Middle frontal gyrus (tissue), 1 donor: ENCODE data around the gene SYK.
"Not testable (repeated sequence)": the region's sequence is repeated elsewhere in the genome, so short reads cannot be mapped to it uniquely, and the experiment has no call there.

Experiments
- DNase-seq: peaks from one replicate; pipeline ENCODE4 v3.0.0-alpha.2; 2015; ENCODE audit warnings: low spot score; ENCODE audit errors: extremely low spot score

The SYK gene

GRCh38 chr9:90801241-90801972, at the start of gene SYK:
TSS of gene SYK (plus strand) at chr9:90801819. CDS start at chr9:90843899, 42,080 bp downstream.
- DNase-seq, result no peak

- not testable (repeated sequence) for DNase-seq
These were observed 45.9 kb upstream of the SYK start for GRCh38 chr9:90755514-90756371.

DNA sequence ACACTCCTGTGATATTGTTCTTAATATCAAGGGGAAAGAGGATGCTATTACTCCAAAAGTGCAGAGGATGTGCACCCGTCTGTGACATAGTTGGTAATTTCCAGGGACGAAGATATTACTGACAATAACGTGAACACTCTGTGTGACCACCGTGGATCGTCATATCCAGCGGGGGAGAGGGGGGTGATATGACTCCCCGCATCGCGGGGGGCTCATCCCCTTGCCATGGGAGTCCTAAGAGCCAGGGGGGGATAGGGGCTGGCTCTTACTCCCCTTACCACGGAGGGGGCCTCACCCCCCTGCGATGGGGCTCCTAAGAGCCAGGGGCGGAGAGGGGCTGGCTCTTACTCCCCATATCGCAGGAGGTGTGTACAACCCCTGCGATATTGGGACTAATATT, 41.0 kb upstream of the SYK start:
- not testable (repeated sequence) for DNase-seq

DNA sequence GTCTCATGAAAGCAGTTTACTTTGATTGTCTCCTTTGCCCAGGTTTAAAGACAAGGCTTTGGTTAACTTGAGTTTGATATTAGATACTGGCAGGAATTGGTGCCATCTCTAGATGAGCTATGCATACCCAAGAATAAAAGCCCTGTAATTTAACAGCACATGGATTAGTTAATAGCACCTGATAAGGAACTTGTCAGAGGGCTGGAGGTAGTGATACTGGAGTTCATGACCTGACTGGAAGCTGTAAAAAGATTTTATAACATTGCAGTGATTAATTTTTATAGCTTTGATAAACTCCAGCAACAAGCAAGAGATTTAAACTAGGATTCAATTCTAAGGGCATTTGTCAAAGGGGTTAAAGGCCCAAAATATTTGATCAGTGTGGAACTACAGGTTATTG, 34.9 kb upstream of the SYK start:
- no peak for DNase-seq

DNA sequence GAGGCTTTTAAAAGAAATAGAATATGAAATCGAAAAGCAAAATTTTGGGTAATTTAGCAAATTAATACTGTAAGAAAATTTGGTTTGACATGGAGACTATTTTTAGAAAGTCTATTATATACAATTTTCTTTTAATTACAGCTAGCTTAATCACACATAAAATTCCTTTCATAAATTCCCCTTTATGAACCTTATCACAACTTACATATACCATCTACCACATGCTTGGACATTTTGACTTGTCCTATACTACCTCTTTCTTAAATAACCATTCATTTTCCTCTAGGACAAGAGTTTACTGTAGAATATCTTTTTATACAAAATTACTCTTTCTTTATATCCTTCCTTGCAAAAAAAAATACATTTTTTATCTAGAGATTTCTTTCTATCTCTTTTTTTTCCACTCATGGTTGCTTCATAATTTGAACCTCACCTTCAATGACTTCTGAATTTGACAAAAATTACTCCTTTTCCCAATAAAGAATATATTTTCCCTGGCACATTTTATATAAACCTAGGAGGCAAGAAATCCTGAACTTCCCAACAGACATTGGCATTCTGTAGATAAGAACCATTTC, 34.0 kb upstream of the SYK start:
- no peak for DNase-seq

GRCh38 chr9:90770182-90770738, 31.4 kb upstream of the SYK start:
- DNase-seq, result no peak

DNA sequence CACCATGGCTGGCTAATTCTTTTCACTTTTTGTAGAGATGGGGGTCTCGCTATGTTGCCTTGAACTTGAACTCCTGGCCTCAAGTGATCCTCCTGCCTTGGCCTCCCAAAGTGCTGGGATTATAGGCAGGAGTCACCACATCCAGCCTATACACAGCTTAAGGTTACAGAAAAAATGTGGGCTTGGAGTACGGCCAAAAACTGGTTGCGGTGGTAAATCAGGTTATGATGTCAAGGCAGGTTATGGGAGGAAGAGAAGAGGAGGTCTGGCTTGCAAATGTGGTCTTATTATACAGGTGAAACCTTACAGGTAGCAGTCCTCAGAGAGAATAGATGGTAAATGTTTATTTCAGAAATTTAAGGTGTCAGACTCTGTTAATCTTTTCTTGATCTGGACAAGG, 30.7 kb upstream of the SYK start:
- DNase-seq, result no peak

GRCh38 chr9:90772386-90772785, 29.2 kb upstream of the SYK start:
- DNase-seq, result no peak

- no peak for DNase-seq
These were observed 28.0 kb upstream of the SYK start for GRCh38 chr9:90773617-90774016.

GRCh38 chr9:90774071-90774470, 27.5 kb upstream of the SYK start:
- no peak for DNase-seq

GRCh38 chr9:90774682-90775081, 26.9 kb upstream of the SYK start:
- DNase-seq, result no peak

DNA sequence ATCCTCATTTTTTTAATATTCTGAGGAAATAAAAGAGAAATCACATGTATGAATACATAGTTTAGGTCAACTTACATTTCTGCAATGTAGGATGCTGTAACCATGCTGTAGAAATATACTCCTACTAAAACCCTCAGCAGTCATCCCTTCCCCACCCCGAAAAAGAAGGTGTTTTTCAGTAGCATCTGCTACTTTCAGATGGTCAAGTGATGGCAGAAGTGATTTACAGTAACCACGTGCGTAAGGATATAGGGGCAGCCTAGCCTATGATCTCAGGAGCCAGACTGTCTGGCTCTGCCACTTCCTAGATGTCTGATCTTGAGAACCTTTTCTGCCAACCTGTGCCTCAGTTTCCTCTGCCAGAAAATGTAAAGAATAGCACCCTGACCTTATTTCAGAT, 26.0 kb upstream of the SYK start:
- no peak for DNase-seq

DNA sequence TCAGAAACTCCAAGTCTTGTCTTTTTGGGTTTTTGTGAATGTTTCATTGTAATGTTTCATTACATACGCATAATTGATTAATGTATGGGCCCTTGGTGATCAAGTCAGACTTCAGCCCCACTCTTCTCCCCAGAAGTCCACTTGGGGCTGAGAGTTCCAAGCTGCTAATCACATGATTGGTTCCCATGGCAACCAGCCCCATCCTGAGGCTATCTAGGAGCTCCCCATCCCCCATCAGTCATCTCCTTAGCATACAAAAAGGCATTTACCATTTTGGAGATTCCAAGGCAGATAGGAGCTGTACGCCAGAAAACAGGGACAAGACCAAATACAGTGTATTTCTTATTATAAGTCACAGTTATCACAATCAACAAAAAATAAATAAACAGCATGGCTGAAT, 22.9 kb upstream of the SYK start:
- no peak for DNase-seq

DNA sequence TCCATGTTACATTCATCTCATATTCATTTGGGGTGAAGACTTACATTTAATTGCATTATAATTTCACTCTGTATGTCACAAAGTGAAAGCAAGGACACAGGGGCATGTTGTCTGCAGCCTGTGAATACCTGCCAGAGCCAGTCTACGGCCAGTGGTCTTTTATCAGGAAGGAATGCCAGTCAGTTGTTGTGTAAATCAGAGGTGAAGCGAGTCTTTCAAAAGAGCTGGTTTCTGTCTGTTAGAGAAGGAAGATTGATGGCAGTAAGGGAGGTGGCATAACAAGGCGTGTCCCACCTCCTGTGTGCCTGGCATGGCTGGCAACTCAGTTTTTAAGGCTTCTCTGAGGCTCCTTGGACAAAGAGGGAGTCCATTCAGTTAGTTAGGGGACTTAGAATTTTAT, 18.1 kb upstream of the SYK start:
- DNase-seq, result no peak

DNA sequence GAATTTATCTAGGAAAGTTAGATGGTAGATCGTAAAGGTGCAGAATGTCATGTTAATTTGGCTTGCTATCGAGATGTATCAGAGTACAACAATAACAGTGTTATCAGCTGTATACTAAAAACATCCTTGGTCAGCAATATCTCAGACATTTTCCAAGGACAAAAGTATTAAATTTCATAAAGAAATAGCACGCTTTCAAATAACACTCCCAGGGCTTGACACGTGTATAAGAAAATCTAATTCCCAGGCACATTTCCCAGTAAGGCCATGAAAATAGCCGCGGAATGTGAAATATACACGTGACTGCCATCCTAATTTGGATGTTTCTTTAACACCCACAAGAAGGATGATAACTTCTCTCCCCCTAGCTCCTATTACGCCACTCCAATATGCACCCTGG, 17.7 kb upstream of the SYK start:
- no peak for DNase-seq

GRCh38 chr9:90787771-90788460, 13.7 kb upstream of the SYK start:
- no peak for DNase-seq

- DNase-seq, result not testable (repeated sequence)
These were observed 13.1 kb upstream of the SYK start for GRCh38 chr9:90788527-90788926.

DNA sequence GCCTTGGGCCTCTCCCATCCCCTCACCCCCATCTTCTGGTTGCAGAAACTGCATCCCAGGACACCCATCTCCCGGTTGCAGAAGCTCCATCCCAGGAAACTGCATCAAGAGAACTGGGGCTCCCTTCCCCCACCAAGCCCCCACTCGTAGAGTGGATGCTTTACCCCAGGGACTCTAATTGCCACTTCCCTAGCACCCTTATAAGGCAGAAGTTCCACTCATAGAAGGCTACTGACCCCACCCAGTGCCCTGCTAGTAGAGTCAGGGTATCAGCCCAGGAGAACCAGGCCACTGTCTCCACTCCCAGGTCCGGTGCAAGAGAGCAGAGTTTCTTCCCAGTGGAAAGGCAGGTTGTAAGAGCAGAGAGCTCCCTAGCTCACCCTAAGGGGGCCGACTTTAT, 12.2 kb upstream of the SYK start:
- no peak for DNase-seq

- DNase-seq, result no peak
These were observed 11.8 kb upstream of the SYK start for GRCh38 chr9:90789862-90790261.

- DNase-seq, result not testable (repeated sequence)
These were observed 8.6 kb upstream of the SYK start for GRCh38 chr9:90793024-90793423.

DNA sequence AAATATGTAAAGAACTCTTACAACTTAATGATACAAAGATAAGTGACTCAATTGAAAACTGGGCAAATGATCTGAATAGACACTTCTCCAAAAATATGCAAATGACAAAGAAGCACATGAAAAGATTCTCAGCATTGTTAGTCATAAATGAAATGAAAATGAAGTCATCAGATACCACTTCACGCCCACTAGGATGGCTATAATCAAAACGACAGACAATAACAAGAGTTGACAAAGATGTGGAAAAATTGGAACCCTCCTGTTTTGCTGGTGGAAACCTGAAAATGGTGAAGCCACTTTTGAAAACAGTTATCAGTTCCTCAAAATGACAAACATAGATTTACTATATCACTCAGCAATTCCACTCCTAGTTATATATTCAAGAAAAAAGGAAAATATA, 7.9 kb upstream of the SYK start:
- DNase-seq, result no peak
